Chondrocyte (in vitro differentiated cells): ENCODE data around the gene DNM3. TPM values are rescaled to one million over a fixed set of nuclear protein-coding genes. Genes with fewer than 3 reads are reported as not detected.
A peak's percentile ranks its signal among the peaks of the same experiment; 100 is the strongest.

Experiments used
- DNase-seq: peaks from one replicate; pipeline ENCODE4 v3.0.0; 2021; ENCODE audit warnings: mixed read lengths, low spot score
- H3K27ac Mint-ChIP-seq: one replicate; pipeline ENCODE4 v1.8.0; 2021; ENCODE audit warnings: mild to moderate bottlenecking, moderate library complexity, mixed read lengths; ENCODE audit not compliant: unreplicated experiment
- H3K27me3 Mint-ChIP-seq: 2 replicates; pipeline ENCODE4 v1.8.0; 2021; ENCODE audit warnings: low read depth, mixed read lengths
- H3K36me3 Mint-ChIP-seq: 2 replicates; pipeline ENCODE4 v1.8.0; 2021; ENCODE audit warnings: low read depth, mixed read lengths
- H3K4me1 Mint-ChIP-seq: 2 replicates; pipeline ENCODE4 v1.8.0; 2021; ENCODE audit warnings: low read depth, mild to moderate bottlenecking, mixed read lengths
- H3K4me3 Mint-ChIP-seq: one replicate; pipeline ENCODE4 v1.8.0; 2021; ENCODE audit warnings: mild to moderate bottlenecking, moderate library complexity, mixed read lengths; ENCODE audit not compliant: unreplicated experiment
- H3K9me3 Mint-ChIP-seq: 2 replicates; pipeline ENCODE4 v1.8.0; 2021; ENCODE audit warnings: low read depth, mixed read lengths
- total RNA-seq: library from RNA; stranded (reverse); gene quantifications from 3 replicates; pipeline ENCODE4 v1.2.1, GENCODE V29; 2021
- TF ChIP-seq, protein P1 (sequence below): fragments of 200-600 bp; sonication (generic); IDR thresholded peaks from 2 replicates; pipeline ENCODE4 v1.5.0; 2021; ENCODE audit warnings: antibody characterized with exemption, mild to moderate bottlenecking, moderate library complexity

Gene DNM3
- total RNA-seq, 1 donor from 2014 or later, result 12.4 TPM

DNA sequence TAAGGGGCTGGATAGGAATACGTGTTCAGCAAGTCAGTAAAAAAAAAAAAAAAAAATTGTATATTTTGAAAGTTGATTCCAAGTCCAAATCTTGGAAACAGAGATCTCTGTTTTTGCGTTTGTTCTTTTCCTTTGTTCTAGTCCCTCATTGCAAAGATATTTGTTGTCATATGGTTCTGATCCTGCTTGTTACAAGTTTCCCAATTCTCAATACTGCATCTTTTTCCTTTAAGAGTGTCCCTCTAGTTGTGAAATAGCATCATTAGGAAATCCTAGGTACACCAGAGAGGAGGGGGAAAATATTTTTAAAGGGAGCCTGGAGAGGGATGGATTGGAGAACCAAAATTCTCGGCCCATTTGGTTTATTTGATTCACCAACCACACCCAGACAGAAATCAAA, 426.9 kb downstream of the DNM3 start:
- Mint-ChIP-seq H3K27me3 (no peaks in the 10 kb centered on the region), H3K36me3 (no peaks in the 10 kb centered on the region), H3K9me3 (no peaks in the 10 kb centered on the region), H3K4me1 (peaks cover 79% of the 10 kb centered on the region), H3K4me3 (no peak overlapping the region), H3K27ac (peak overlapping the region; percentile 96)
- TF ChIP-seq, protein P1, sequence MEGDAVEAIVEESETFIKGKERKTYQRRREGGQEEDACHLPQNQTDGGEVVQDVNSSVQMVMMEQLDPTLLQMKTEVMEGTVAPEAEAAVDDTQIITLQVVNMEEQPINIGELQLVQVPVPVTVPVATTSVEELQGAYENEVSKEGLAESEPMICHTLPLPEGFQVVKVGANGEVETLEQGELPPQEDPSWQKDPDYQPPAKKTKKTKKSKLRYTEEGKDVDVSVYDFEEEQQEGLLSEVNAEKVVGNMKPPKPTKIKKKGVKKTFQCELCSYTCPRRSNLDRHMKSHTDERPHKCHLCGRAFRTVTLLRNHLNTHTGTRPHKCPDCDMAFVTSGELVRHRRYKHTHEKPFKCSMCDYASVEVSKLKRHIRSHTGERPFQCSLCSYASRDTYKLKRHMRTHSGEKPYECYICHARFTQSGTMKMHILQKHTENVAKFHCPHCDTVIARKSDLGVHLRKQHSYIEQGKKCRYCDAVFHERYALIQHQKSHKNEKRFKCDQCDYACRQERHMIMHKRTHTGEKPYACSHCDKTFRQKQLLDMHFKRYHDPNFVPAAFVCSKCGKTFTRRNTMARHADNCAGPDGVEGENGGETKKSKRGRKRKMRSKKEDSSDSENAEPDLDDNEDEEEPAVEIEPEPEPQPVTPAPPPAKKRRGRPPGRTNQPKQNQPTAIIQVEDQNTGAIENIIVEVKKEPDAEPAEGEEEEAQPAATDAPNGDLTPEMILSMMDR, result no peak
- DNase-seq, result no peak

DNA sequence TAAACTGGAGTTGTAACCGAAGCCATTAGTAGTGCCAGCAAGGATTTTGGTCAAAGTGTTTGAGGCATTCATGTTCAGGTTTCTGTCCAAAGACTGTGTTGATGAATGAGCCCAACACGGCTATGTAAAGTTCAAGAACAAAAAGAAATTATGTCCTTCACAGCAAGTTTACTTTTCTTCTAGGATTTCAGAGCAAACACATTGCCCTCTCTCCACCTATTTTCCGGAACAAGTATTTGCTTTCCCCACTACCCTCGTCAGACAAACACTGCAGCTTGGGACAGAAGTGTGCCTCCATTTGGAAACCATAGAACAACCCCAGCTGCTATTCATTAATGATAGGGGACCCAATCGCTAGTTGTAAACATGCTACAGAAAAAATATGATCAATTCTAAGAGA, 427.8 kb downstream of the DNM3 start:
- H3K27me3 Mint-ChIP-seq, result no peaks in the 10 kb centered on the region
- DNase-seq, result no peak
- H3K27ac Mint-ChIP-seq, result peak overlapping the region; percentile 96
- peaks cover 80% of the 10 kb centered on the region for H3K4me1 Mint-ChIP-seq
- peaks cover under 1% of the 10 kb centered on the region for H3K36me3 Mint-ChIP-seq
- TF ChIP-seq, protein P1, result no peak
- no peaks in the 10 kb centered on the region for H3K9me3 Mint-ChIP-seq
- H3K4me3 Mint-ChIP-seq, result peak overlapping the region; percentile 24

DNA sequence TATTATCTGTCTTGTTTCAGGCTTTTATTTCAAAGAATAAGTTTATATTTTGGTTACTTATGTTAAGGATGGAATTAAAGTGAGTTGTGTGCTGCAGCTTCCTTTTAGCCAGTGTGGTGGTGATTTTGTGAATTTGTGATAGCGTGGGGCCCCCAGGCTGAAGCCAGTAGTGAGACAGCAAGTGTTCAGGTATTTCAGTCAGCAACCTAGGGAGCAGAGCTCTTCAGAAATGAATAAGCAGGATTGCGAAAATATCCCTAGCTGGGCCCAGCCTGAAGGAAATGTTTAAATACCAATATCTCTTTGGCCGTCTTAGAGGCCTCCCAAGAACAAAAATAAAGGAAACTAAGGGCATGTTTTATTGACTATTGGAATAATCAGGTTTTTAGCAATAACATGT, 428.3 kb downstream of the DNM3 start:
- Mint-ChIP-seq H3K4me3 (no peak overlapping the region), H3K9me3 (no peaks in the 10 kb centered on the region), H3K27ac (peak overlapping the region; percentile 96), H3K36me3 (peaks cover 3% of the 10 kb centered on the region), H3K27me3 (no peaks in the 10 kb centered on the region), H3K4me1 (peaks cover 80% of the 10 kb centered on the region)
- no peak for DNase-seq
- TF ChIP-seq, protein P1, result no peak

DNA sequence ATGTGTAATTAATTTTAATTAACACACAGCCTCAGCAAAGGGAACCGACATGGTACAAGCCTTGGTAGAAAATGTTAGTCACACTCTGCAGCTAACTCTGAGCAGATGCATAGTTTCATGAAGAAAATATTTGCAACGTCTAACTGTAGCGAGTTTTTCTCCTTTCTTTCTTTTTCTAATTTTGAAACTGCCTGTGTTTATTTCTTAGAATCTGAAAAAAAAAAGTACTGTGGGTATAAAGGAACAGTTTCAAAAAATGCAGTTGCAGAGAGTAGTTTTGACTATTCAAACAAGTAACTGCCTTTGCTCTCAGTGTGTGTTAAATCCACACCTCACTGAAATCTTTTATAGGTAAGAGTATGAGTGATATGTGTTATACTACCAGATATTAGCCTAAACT, 429.3 kb downstream of the DNM3 start:
- Mint-ChIP-seq H3K27me3 (no peaks in the 10 kb centered on the region), H3K9me3 (no peaks in the 10 kb centered on the region), H3K27ac (peak overlapping the region; percentile 96), H3K4me1 (peaks cover 75% of the 10 kb centered on the region), H3K36me3 (peaks cover 3% of the 10 kb centered on the region), H3K4me3 (peak overlapping the region; percentile 57)
- TF ChIP-seq, protein P1, result no peak
- DNase-seq, result no peak

DNA sequence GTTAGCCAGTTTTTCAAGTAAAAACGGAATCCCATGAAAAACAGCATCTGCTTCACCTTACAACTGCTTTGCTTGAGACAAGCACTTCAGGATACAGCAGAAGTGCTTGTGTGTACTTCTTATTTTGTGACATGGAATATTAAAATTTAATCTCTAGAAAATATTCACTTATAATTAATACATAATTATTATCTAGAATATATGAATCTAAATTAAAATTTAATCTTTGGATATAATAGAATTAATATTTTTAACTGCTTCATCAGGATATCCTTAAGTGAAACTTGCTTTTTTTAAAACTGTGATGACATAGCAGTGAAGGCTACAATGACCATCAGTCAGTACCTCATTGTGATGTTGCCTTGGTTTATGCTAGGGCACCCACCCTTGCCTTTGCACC, 430.8 kb downstream of the DNM3 start:
- peaks cover 3% of the 10 kb centered on the region for H3K36me3 Mint-ChIP-seq
- H3K27me3 Mint-ChIP-seq, result no peaks in the 10 kb centered on the region
- H3K4me1 Mint-ChIP-seq, result peaks cover 74% of the 10 kb centered on the region
- H3K9me3 Mint-ChIP-seq, result no peaks in the 10 kb centered on the region
- no peak overlapping the region for H3K4me3 Mint-ChIP-seq
- TF ChIP-seq, protein P1, result no peak
- no peak overlapping the region for H3K27ac Mint-ChIP-seq
- no peak for DNase-seq
